ENCODE measurements around the gene IQSEC3.

Gene IQSEC3

DNA sequence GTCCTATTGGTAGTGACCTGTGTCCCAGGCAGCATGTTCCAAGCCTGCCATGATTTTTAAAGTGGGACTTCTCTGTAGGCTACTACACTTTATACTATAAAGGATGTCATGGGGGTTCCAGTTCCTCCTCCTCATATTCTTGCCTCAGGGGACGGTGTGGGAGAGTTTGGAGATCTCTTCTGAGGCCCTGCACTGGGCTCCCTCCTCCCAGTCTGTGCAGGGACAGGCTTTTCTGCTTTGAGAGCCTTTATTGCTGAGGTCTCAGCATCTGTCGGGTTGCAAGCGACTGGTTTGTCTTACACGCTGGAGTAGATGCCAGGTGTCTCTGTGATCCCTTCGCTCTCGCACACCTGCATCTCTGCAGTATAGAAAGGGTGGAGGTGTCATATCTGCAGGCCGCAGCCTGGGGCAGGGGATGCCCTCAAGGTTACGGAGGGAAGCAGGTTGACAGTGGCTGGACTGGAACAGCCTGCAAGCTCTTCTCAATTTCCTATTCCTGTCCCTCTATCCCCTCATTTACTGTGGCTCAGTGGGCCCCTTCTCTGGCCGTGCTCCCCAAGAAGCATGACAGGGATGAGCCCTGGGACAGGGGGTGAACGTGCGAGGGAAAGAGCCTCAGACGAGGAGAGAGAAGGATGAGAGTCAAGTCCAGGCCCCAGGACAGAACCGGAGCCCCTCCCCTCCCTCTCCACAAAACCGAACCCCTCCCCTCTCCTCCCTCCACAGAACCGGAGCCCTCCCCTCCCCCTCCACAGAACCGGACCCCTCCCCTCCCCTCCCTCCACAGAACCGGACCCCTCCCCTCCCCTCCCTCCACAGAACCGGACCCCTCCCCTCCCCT is 96.1 kb downstream of the IQSEC3 start:
- no peak for DNase-seq (ENCODE audit: low read depth in 1 of 2, low spot score in 1 of 2)

DNA sequence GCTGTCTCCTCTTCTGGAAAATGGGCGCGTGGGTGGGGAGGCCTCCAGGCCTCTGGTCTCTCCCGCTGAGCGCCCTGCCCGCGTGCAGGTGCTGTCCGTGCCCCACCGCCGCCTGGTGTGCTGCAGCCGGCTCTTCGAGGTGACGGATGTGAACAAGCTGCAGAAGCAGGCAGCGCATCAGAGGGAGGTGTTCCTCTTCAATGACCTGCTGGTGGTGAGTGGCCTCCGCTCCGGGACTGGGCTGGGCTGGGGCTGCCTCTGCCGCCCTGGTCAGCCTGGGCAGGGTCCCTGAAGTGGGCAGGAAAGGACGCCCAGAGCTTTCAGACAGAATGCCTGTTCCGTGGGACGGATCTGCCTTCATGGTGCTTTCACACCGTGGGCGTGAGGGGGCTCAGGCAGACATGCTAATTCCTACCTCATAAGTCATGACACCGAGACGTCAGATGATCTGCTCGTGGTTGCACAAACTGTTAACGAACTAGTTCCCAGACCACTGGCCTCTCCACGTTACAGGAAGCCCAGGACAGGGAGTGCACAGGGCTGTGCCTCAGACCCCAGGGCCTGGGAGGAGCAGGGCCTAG is 96.9 kb downstream of the IQSEC3 start:
- DNase-seq (ENCODE audit: low read depth in 1 of 2, low spot score in 1 of 2): no peak

DNA sequence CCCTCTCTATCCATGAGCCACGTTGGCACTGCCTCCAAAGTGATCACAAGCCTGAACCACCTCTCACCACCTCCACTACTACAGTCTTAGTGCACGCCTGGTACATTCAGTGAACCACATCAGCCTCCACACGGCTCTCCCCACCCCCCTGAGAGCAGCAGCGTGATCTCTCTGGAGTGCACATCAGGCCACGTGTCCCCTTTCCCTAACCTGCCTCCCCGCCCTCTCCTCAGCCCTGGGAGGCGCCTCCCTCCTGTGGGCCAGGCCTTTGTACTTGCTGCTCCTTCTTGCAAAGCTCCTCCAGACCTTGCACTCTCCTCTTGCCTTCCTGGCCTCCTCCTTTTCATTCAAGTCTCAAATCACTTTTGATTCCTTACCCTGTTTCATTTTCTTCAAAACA is 97.6 kb downstream of the IQSEC3 start:
- DNase-seq (ENCODE audit: low read depth in 1 of 2, low spot score in 1 of 2): no peak

GRCh38 chr12:165862-166368 is 99.3 kb downstream of the IQSEC3 start:
- DNase-seq (ENCODE audit: low read depth in 1 of 2, low spot score in 1 of 2): no peak

- no peak for DNase-seq (ENCODE audit: low read depth in 1 of 2, low spot score in 1 of 2)
These were observed 100.0 kb downstream of the IQSEC3 start for GRCh38 chr12:166425-167075.

- DNase-seq (ENCODE audit: low read depth in 1 of 2, low spot score in 1 of 2): no peak
These were observed 101.5 kb downstream of the IQSEC3 start for GRCh38 chr12:167959-168600.

DNA sequence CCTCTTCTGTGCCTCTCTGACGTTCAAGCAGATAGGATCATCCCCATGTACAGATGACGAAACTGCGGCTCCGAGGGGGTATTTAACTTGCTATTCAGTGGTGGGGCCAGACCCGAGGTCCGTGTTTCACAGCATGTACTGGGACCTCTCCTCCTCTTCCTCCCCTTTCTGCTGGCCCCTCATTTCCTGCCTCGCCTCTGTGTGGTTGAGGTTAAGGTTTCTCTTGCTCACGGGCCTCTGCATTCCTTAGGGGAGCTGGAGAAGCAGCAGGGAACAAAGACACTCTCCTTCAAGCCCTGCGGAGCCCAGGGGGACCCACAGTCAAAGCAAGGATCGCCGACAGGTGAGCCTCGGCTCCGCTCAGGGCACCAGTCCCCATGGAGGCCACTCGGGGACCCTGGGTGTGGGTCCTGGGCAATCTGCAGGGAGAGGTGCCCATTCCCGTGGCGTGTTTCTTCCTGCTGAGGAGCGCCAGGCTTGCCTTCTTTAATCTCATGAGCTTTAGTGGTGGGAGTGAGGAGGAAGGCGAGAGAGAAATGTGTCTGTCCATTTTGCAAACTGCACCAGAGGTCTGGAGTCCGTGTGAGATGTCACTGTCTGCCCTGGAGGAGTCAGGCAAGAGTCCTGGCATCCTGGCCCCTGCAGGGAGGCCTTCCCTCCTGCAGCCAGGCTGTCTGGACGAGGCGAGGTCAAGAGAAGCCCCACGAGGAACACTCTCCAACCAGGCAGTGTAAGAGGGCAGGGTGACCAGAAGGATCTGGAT is 102.4 kb downstream of the IQSEC3 start:
- DNase-seq (ENCODE audit: low read depth in 1 of 2, low spot score in 1 of 2): no peak

DNA sequence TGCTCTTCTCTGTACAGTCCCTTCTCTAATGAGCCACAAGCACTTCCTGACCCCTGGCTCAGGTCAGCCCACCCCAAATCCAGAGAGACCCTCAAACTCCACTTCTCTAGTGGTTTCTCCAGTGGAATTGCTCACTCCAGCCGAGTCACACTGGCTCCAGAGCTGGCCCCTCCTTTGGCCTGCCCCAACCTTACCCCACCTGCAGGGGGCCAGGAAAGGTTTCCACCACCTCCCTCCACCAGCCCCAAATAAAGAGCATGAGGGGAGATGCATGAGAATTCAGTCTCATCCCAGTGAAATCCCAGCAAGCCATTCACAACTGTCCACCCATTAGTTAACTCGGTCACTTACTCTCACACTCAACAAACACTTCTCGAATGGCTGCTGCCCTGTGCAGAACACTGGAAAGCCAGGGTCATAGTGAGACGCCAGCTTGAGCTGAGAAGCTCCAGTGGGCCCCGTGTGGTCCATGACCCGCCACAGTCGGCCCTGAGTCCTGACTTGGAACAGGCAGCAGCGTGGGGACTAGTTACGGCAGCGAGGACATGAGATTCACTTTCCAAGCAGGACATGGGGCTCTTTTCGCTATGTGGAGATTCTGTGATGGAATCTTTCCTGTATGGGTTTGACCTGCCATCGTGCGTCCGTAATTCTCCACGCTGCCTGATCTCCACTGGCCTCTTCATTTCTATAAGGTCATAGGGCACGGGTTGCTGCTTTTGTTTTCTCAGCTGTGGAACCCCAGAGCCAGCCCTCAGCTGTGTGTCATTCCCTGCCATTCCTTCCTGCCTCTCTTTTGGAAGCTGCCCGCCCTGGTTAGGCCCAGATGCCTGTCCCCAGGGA is 103.2 kb downstream of the IQSEC3 start:
- DNase-seq (ENCODE audit: low read depth in 1 of 2, low spot score in 1 of 2): no peak

- DNase-seq (ENCODE audit: low read depth in 1 of 2, low spot score in 1 of 2): no peak
These were observed 104.0 kb downstream of the IQSEC3 start for GRCh38 chr12:170371-171225.

DNA sequence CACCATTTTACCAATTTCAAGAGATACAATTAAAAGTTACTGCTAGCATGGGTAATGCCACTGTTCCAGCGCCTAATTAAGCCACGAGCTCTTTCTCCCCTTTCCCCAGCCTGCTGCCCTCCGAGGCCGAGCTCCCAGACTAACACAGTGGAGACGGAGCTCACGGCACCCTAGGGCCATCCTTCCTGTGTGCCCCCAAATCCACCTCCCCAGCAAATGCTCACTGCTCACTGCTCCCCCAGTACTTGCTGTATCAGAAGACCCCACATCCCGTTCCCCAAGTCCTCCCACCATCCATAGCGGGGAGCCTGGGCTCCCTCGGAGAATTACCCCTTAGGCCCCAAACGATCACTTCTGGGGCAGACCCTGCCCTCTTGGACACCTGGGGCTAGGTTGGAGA is 104.7 kb downstream of the IQSEC3 start:
- no peak for DNase-seq (ENCODE audit: low read depth in 1 of 2, low spot score in 1 of 2)

DNA sequence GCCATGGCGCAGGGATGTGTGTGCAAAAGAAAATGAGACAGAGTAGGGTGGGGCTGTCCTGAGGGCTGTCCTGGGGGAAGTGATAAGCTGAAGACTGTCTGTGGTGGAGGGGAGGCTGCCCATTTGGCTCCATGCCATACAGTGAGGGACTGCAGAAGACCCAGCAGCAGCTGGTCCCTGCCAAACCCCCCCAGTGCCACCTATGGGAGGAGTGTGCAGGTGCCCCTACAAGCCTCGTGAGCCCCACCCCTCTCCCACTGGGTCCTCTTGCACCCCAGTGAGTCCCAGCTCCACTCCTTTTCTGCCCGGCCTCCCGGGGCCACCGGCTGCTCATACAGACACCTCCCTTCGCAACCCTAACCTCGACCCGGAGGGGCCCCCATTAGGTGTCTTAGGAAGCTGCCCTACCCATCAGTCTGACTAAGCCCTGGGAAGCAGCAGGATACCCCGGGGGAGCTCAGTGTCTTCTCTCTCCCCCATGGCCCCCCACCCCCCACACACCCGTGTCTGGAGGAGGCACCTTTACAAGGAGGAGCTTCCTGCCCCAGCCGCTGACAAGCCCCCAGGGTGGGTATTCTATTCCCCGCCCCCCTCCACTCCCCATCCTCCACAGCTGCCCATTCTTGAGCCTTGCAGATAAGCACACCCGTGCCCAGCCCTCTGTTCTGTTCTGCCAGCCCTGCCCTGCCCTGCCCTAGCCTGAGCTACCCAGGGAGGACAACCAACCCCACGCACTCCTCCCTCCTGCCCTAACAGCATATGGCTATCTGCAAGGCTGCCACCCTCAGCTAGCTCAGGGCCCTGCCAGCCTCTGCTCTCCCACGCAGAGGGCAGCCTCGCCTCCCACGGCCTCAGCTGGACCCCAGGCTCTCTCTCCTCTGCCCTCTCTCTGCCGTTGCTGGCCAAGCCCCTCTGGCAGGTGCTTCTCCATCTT is 105.4 kb downstream of the IQSEC3 start:
- no peak for DNase-seq (ENCODE audit: low read depth in 1 of 2, low spot score in 1 of 2)

GRCh38 chr12:172732-173161 is 106.2 kb downstream of the IQSEC3 start:
- no peak for DNase-seq (ENCODE audit: low read depth in 1 of 2, low spot score in 1 of 2)

DNA sequence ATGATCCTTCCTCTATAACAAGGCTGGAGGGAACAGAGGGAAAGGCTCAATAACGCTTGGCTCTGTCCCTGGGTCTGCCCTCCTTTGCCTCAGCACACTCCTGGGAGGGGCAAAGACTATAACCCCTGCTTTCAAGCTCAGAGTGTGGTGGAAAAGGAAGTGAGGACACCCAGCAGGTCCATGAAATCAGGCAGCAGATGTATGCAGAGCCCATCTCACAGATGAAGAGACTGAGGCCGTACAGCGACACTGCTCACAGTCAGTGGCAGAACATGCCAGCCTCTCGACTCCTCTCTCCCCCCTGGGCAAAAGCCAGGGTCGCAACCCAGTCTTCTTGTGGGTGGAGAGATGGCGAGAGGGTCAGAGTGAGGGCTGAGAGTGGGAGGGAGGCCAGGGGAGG is 107.6 kb downstream of the IQSEC3 start:
- DNase-seq (ENCODE audit: low read depth in 1 of 2, low spot score in 1 of 2): no peak

DNA sequence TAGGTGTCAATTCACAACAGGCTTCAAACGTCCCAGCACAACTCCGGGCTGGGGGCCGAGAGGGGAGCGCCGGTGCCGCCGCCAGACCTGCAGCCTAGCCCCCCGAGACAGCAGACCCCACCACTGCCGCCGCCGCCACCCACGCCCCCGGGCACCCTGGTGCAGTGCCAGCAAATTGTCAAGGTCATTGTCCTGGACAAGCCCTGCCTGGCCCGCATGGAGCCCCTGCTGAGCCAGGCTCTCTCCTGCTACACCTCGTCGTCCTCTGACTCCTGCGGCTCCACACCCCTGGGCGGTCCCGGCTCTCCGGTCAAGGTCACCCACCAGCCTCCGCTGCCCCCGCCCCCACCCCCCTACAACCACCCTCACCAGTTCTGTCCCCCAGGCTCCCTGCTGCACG is 108.0 kb downstream of the IQSEC3 start:
- DNase-seq (ENCODE audit: low read depth in 1 of 2, low spot score in 1 of 2): no peak

GRCh38 chr12:175250-175649 is 108.7 kb downstream of the IQSEC3 start:
- no peak for DNase-seq (ENCODE audit: low read depth in 1 of 2, low spot score in 1 of 2)

- no peak for DNase-seq (ENCODE audit: low read depth in 1 of 2, low spot score in 1 of 2)
These were observed 109.2 kb downstream of the IQSEC3 start for GRCh38 chr12:175759-176158.

GRCh38 chr12:176321-177181 is 110.0 kb downstream of the IQSEC3 start:
- no peak for DNase-seq (ENCODE audit: low read depth in 1 of 2, low spot score in 1 of 2)
